HCT116 (cell line): ENCODE data around the gene ALDH3B1. TPM values are rescaled to one million over a fixed set of nuclear protein-coding genes. Genes with fewer than 3 reads are reported as not detected.

Source experiments
- ATAC-seq: fragments of 200-7000 bp; cut with Tn5 transposase; 2 replicates; pipeline ENCODE4 v1.9.1; 2020; ENCODE audit warnings: mild to moderate bottlenecking, moderate library complexity
- BruUV-seq: library from RNA; stranded (reverse); fragments of 400-500 nt; replicated peaks from 2 replicates; lab custom pipeline; 2021; lab: Mats Ljungman, UMichigan
- CTCF ChIA-PET: fragments of 300-600 bp; sonication (Branson Sonifier 250); formaldehyde crosslinking; loops from one replicate; lab custom pipeline; 2021; ENCODE audit warnings: antibody characterized with exemption; lab: Charles Lee
- POLR2A ChIA-PET: fragments of 300-600, 350-600 bp; sonication (Branson Sonifier 250); formaldehyde crosslinking; loops from one replicate; lab custom pipeline; 2021; ENCODE audit warnings: antibody characterized with exemption; lab: Charles Lee
- RAD21 ChIA-PET, 2 experiments: fragments of 300-600 bp; sonication (Branson Sonifier 250); formaldehyde crosslinking; loops; one replicate each; lab custom pipeline; 2023; ENCODE audit warnings: low total read pairs in 2 of 2; ENCODE audit not compliant: uncharacterized antibody in 2 of 2, unreplicated experiment in 2 of 2, low non-redundant PET in 1 of 2; lab: Charles Lee
- DNase-seq: peaks from one replicate; pipeline ENCODE4 v3.0.0-alpha.2; 2010; ENCODE audit warnings: low read depth, low spot score
- H2AFZ ChIP-seq: fragments of 200-600 bp; shearing (Covaris generic), sonication (generic); 2 replicates; pipeline ENCODE4 v1.6.1; 2017; ENCODE audit warnings: low read depth, mixed run types, mixed read lengths, antibody characterized with exemption, low read length; ENCODE audit not compliant: poor library complexity, severe bottlenecking
- H3K27ac ChIP-seq: 2 replicates; pipeline ENCODE4 v1.5.1; 2012; ENCODE audit warnings: low read depth, low read length
- H3K27me3 ChIP-seq: fragments of 200-600 bp; sonication (generic); 2 replicates; pipeline ENCODE4 v1.6.1; 2016; ENCODE audit warnings: mixed run types, low read length, mixed read lengths; ENCODE audit not compliant: insufficient read depth
- H3K36me3 ChIP-seq, 2 experiments: fragments of 200-500 bp in 1 of 2; fragments of 200-600 bp in 1 of 2; sonication (Bioruptor generic) in 1 of 2; sonication (generic) in 1 of 2; 2 replicates each; pipeline versions ENCODE4 v1.5.1 to v1.6.1; 2014 to 2016; ENCODE audit warnings: low read length in 2 of 2, inconsistent platforms in 1 of 2, mixed read lengths in 1 of 2, mixed run types in 1 of 2; ENCODE audit not compliant: insufficient read depth in 2 of 2, control insufficient read depth in 1 of 2
- H3K4me1 ChIP-seq, 2 experiments: fragments of 200-600 bp in 1 of 2; sonication (generic) in 1 of 2; 2 replicates each; pipeline versions ENCODE4 v1.5.1 to v1.6.1; 2012 to 2017; ENCODE audit warnings: low read length in 2 of 2, inconsistent platforms in 1 of 2, mild to moderate bottlenecking in 1 of 2, mixed read lengths in 1 of 2, mixed run types in 1 of 2, moderate library complexity in 1 of 2; ENCODE audit not compliant: insufficient read depth in 2 of 2, control insufficient read depth in 1 of 2
- H3K4me2 ChIP-seq: fragments of 200-600 bp; sonication (generic); 2 replicates; pipeline ENCODE4 v1.6.1; 2017; ENCODE audit warnings: mixed run types, low read length, mixed read lengths
- H3K4me3 ChIP-seq, 2 experiments: fragments of 200-600 bp in 1 of 2; sonication (generic) in 1 of 2; replicated peaks in 1 of 2; 2 replicates each; pipeline ENCODE4 v1.5.1; 2011 to 2016; ENCODE audit warnings: low read length in 2 of 2, control low read depth in 1 of 2, low read depth in 1 of 2, mild to moderate bottlenecking in 1 of 2, mixed read lengths in 1 of 2, mixed run types in 1 of 2
- H3K79me2 ChIP-seq: fragments of 200-600 bp; sonication (generic); 2 replicates; pipeline ENCODE4 v1.6.1; 2017; ENCODE audit warnings: mild to moderate bottlenecking, mixed run types, low read length, moderate library complexity, mixed read lengths; ENCODE audit not compliant: insufficient read depth
- H3K9ac ChIP-seq: fragments of 200-600 bp; sonication (generic); 2 replicates; pipeline ENCODE4 v1.6.1; 2016; ENCODE audit warnings: low read length, mixed read lengths
- H3K9me2 ChIP-seq: fragments of 200-600 bp; sonication (generic), shearing (Covaris generic); 2 replicates; pipeline ENCODE4 v1.6.1; 2017; ENCODE audit warnings: mixed run types, mild to moderate bottlenecking, moderate library complexity; ENCODE audit not compliant: insufficient read depth
- H3K9me3 ChIP-seq, 2 experiments: fragments of 200-500 bp in 1 of 2; fragments of 200-600 bp in 1 of 2; sonication (Bioruptor generic) in 1 of 2; sonication (generic) in 1 of 2; 2 replicates each; pipeline ENCODE4 v1.6.1; 2014 to 2017; ENCODE audit warnings: low read length in 2 of 2, mixed read lengths in 2 of 2, inconsistent platforms in 1 of 2, low read depth in 1 of 2, mild to moderate bottlenecking in 1 of 2, mixed run types in 1 of 2, moderate library complexity in 1 of 2; ENCODE audit not compliant: control insufficient read depth in 1 of 2, insufficient read depth in 1 of 2
- H4K20me1 ChIP-seq: fragments of 200-600 bp; sonication (generic), shearing (Covaris generic); 2 replicates; pipeline ENCODE4 v1.6.1; 2017; ENCODE audit warnings: mixed run types, mild to moderate bottlenecking, moderate library complexity; ENCODE audit not compliant: insufficient read depth
- ATF3 ChIP-seq: IDR thresholded peaks from 2 replicates; pipeline ENCODE4 v1.6.1; 2012
- CTCF ChIP-seq, 3 experiments: fragments of 200-600 bp in 1 of 3; sonication (generic) in 1 of 3; IDR thresholded peaks in 2 of 3; conservative IDR thresholded peaks in 1 of 3; 2 replicates each; pipeline ENCODE4 v1.5.1; 2012 to 2017; ENCODE audit warnings: low read depth in 2 of 3, low read length in 2 of 3, antibody characterized with exemption in 1 of 3, borderline replicate concordance in 1 of 3, control low read depth in 1 of 3, mild to moderate bottlenecking in 1 of 3, mixed read lengths in 1 of 3, mixed run types in 1 of 3, moderate library complexity in 1 of 3; ENCODE audit not compliant: insufficient read depth in 1 of 3
- FOSL1 ChIP-seq: IDR thresholded peaks from 2 replicates; pipeline ENCODE4 v1.6.1; 2012; ENCODE audit warnings: low read depth
- SIN3A ChIP-seq: IDR thresholded peaks from 2 replicates; pipeline ENCODE4 v1.6.1; 2012; ENCODE audit warnings: low read depth
- SP1 ChIP-seq: IDR thresholded peaks from 2 replicates; pipeline ENCODE4 v1.6.1; 2012; ENCODE audit warnings: low read depth
- SRF ChIP-seq: IDR thresholded peaks from 2 replicates; pipeline ENCODE4 v1.6.1; 2012; ENCODE audit warnings: low read depth
- intact Hi-C: fragments of 100-400 bp; cut with micrococcal nuclease; formaldehyde crosslinking; loops from 2 replicates; pipeline ENCODE4 v1.10.0; 2022
- total RNA-seq: library from RNA; stranded (reverse); gene quantifications from one replicate; pipeline ENCODE4 v1.2.1, GENCODE V29; 2021; ENCODE audit not compliant: unreplicated experiment

Gene ALDH3B1
- total RNA-seq, 1 experiment from 2014 or later: 25.5 TPM

GRCh38 chr11:68016904-68017817 lies 7.0 kb downstream of the ALDH3B1 start:
- no TSS peak for BruUV-seq
- peaks cover 71 to 84% of the 10 kb centered on the region in 2 experiments for H3K4me1 ChIP-seq
- H3K4me2 ChIP-seq: peak overlapping the region; percentile 70
- POLR2A ChIA-PET: no interaction called here
- H3K36me3 ChIP-seq: no peaks in the 10 kb centered on the region
- H4K20me1 ChIP-seq: no peaks in the 10 kb centered on the region
- peak overlapping the region; percentile 45 for H3K9ac ChIP-seq
- no peaks in the 10 kb centered on the region for H3K9me3 ChIP-seq
- RAD21 ChIA-PET: no interaction called here
- TF ChIP-seq SRF: no peak
- no peak for TF ChIP-seq FOSL1
- TF ChIP-seq SIN3A: no peak
- no peak for TF ChIP-seq CTCF (IDR thresholded peaks at IDR 0.05 in 2 of 3, conservative IDR thresholded peaks at IDR 0.05 in 1 of 3; ENCODE audit: borderline replicate concordance in 1 of 3, insufficient read depth in 1 of 3, low read depth in 2 of 3, low read length in 2 of 3)
- no peak for TF ChIP-seq SP1
- no peak for TF ChIP-seq ATF3
- DNase-seq: no peak
- no peak overlapping the region for H3K4me3 ChIP-seq
- H3K79me2 ChIP-seq: peaks cover 5% of the 10 kb centered on the region; the same call in 1 of the 2 replicates
- CTCF ChIA-PET: no interaction called here
- no peak for ATAC-seq
- no peaks in the 10 kb centered on the region for H3K27me3 ChIP-seq
- peak overlapping the region; percentile 52; the same call in 1 of the 2 replicates for H3K27ac ChIP-seq
- no peaks in the 10 kb centered on the region for H3K9me2 ChIP-seq
- H2AFZ ChIP-seq: no peak overlapping the region
- intact Hi-C loops: no loop called here
